Stimulated activated CD4-positive, alpha-beta T cell treated with anti-CD3 and anti-CD28 coated beads, Interleukin-15, amount 100 ng/mL, for 24 hours (primary cell): ENCODE data around the gene NPPA.
"Not testable (repeated sequence)": the region's sequence is repeated elsewhere in the genome, so short reads cannot be mapped to it uniquely, and the experiment has no call there.

Experiments
- DNase-seq: peaks from one replicate; pipeline ENCODE4 v3.0.0-alpha.2; 2020

NPPA gene

DNA sequence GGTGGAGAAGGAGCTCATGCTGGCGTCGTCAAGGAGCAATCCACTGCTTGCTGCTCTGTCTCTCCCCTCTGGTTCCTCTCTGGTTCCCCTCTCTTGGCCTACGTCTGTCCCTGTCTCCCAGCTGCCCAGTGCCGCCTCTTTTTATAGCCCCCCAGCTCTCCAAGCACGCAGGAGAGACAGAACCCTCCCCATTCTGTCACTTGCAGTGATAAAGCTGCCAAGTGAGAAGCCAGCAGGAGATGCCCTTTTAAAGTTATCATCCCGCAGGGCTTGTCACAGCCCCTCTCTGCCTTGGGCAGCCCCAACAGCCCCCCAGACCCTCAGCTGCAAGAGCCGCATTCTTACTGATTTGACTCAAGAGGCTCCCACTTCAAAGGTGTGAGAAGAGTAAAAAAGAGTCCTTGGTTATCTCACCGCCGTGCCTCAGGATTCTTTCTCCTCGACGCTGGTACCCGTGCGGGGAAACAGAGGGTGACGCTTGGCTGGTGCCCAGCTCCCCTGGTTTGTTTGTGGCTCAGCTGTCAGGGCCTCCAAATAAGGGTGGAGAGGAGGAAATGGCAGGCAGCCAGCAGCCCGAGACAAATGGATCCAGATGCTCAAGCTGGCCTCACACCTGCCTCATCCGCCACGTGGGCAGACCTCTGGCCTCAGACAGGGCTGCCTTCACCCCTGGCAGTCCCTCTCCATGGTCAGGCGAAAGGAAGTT, at the start of gene NPPA:
NPPA (minus strand) TSS at position 117 of the 706 bp plus-strand sequence; CDS start at position 18, 99 bp downstream.
- DNase-seq: no peak

DNA sequence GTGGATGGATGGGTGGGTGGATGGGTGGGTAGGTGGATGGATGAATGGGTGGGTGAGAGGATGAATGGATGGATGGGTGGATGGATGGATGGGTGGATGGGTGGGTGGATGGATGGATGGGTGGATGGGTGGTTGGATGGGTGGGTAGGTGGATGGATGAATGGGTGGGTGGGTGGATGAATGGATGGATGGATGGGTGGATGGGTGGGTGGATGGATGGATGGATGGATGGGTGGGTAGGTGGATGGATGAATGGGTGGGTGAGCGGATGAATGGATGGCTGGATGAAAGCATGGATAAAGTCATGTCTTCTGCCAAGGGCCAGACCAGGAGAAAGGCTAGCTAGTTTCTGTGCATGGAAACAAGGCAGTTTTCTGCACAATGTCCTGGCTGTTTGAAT, 46.9 kb upstream of the NPPA start:
- not testable (repeated sequence) for DNase-seq

DNA sequence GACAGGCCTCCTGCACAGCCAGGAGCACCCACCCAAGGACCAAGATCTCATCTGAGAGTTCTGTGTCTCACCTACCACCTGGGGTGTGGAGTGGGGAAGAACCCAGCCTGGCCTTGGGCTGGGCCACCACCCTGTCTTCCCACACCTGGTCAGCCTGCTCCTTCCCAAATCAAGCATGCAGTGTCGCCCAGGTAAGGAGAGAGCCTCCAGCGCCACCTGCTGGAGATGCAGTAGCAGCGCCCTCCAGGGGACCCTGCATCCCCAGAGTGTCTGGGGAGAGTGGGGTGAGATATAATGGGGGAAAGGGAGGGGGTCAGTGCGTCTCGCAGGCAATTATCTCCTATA, 46.3 kb upstream of the NPPA start:
- DNase-seq: peak; percentile 79

DNA sequence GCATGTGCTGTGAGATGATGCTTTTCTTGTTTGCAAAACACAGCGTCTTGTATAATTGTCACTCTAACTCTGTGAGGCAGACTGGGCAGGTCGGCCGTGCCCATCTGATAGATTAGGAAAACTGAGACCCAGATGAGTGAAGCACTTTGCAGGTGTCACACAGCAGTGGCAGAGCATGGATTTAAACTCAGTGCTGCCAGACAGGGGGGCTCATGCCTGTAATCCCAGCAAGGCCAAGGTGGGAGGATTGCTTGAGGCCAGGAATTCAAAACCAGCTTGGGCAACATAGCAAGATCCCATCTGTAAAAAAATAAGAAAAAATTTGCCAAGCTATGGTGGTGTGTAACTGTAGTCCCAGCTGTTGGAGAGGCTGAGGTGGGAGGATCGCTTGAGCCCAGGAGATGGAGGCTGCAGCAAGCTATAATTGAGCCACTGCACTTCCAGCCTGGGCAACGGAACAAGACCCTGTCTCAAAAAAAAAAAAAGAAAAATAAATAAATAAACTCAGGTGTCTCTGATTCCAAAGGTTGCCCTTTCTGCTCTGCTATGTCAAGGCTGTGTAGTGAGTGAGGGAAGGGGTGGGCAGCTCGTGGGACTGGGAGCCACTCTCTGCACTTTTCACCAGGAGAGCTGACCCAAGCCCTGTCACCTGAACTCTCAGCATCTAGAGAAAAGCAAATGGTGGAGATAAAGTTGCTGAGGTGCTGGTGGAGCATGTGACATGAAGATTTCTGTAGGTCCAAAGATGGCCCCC, 44.0 kb upstream of the NPPA start:
- DNase-seq: no peak

DNA sequence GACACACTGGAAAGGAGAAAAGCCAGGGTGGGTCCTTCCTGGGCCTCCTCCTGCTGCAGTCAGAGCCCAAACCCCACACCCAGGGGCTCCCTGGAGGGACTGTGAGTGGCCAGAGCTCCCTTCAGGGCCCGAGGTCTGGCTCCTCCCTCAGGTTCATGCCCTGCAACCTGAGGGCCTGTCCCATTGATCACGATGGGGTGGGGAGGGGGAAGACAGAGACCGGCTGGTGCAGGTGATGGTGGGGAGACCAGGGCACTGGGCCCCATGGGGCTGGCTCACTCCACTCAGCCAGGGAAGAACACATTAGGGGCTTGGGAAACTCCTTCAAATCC, 41.3 kb upstream of the NPPA start:
- DNase-seq: no peak

DNA sequence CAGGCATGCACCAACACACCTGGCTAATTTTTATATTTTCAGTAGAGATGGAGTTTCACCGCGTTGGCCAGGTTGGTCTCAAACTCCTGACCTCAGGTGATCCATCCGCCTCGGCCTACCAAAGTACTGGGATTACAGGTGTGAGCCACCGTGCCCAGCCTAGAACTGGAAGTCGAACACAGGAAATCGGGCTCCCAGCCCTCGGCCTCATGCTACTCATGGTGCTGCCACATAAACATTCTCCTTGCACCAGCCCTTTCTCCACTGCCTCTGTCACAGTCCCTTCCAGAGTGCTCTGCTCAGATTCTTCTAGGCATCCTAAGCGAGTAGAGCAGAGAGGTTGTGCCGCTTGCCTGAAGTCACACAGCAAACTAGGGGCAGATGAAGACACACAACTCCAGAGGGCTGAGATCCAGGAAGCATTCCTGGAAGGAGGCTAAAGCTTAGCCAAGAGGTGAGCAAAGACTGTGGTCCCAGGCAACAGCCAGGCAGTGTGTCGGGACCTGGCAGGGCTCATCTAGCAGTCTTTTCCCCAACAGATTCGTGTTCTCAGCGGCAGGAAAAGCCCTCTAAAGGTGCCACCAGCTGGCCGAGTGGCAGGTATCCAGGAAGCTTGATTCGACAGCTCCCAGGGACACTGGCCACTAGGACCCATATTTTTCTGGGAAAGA, 40.8 kb upstream of the NPPA start:
- DNase-seq: no peak

DNA sequence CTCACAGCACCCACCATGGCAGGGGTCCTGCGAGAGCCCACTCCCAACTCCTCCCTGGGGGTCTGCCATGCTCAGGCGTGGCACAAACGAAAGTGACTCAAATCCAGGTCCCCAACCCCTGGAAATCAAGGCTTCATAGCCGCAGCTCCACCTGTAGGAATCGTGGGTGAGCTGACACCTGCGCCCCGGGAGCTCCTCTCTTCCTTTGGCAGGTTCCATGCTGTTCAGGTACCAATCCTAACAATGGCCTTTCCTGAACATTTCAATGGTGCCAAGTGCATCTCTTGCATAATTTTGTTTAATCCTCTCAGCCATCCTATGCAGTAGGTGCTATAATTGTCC, 40.1 kb upstream of the NPPA start:
- no peak for DNase-seq

DNA sequence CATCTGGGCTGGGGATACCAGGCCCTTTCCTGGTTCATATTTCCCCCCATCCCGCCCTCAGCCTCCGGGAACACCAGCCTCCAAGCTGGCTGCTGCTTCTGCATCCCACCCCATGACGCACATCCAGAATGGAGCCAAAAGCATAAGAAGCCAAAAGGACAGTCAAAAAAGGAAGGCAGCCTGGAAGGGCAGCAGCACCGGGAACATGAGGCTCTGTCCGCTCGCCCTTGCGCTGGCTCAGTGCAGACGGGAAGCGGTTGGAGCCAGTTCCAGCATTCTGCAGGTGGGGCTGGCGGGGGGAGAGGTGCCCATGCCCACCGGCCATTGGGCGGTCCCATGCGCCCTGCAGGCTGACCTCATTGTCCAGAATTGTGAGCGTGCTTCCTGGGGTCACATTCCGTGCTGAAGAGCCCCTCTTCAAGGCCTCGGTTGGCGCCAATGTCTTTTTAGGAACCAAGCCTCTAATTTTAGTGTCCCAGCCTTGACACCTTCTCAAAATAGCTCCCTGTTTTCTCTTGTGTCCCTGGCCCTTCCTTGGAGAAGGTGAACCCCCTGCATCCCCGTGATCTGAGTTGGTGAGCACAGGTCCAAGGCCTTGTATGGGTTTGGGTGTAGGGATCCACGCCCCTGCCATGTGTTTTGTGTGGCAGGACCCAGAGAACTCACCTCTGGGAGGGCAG, 39.5 kb upstream of the NPPA start:
- DNase-seq: no peak

DNA sequence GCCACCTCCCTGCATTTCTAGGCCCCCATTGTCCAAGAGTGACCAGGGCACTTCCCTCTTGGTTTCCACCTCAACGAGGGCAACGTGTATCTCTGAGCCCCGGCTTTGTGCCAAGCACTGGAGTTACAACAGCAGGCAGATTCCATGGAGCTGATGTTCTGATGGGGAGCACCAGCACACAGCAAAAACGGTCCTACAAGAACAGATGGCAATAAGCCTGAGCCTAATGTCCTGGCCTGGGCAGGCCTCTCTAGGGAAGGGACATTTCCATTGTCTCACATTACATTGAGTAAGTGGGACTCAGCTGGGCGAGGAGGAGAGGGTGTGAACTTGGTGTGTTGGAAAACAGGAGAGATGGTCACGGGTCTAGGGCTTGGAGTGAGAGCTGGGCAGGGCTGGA, 38.3 kb upstream of the NPPA start:
- DNase-seq: no peak

DNA sequence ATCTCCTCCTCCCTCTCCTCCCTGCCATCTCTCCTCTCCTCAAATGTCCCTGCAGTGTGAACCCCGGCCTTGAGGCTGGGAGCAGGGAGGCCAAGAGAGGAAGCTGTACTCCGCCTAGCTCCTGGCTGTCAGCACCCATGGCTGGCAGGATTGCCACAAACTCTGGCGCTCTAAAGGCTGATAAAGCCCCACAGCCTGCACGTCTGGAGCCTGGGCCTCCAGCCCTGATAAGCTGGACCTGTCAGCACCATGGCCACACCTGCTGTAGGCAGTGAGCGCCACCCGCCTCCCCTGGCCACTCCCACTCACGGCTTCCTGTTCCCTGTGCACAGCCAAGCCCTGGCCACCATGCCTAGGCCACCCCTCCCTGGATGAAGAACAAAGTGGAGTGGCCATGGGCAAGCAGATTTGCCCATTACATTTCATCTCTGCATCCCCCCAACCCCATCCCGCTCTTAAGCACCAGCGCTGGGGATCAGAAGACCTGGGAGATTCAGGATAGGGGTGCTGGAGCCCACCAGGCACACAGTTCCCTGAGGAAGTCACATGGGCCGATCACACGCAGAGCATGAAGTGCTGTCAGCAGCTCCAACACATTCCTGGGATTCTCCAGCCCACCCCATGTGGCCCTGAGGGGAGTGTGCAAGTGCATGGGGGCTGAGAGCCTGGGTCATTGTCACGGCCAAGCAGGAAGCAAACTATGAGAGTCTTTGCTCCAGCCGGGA, 35.4 kb upstream of the NPPA start:
- peak; percentile 12 for DNase-seq

DNA sequence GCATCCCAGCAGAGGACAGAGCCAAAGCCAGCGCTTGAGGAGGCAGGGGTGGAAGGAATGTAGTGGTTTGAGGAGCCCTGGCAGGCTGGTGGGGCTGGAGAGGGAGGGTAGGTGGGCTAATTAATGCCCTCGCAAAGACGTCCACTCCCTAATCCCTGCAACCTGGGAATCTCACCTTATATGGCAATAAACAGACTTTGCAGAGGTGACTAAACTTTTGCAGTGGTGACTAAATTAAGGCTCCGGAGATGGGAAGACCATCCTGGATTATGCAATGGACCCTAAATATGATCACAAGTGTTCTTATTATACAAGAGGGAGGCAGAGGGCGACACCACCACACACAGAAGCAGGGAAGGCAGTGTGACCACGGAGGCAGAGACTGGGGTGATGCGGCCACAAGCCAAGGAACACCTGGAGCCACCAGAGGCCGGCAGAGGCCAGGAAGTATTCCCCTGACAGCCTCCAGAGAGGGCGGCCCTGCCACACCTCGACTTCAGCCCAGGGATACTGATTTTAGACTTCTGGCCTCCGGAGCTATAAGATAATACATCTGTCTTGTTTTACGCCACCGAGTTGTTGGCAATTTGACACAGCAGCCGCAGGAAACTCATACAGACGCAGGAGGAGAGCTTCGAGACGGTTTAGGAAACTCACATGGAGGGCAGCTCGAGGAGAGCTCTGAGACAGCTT, 34.3 kb upstream of the NPPA start:
- DNase-seq: no peak

DNA sequence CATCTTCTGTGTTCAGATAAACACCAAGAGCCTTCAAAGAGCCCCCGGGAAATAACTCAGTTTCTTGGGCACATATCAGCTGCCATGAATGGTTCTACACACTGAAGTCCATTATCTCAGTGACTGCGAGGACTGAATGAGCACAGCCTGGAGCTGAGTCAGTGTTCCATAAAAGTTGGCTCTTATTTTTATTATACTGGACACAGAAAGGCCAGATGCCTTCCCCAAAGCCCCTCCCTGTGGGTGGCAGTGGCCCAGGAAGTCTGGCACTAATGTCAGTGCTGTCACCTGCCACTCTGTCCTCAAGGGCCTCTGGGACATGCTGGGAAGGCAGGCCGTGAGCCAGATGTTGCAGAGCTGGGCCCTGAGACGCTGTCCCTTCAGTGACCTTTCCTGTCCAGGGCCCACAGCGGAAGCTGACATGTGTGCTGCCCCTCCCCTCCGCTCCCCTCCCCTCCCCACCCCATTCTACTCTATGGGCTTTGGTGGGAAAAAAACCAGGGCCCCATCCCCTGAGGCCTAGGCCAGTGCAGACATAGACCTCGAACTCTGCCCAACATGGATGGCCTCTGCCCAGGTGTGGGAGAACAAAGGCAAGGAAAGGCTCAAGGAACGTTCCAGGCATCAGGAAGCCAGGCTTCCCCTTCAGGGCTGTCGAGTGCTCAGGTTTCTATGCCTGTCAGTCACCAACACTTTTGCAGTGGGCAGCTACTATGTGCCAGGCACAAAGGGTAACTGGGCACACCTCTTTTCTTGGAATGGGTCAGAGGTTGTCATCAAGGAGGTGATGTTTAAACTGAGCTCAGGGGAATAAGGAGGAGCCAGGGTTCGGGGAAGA, 33.5 kb upstream of the NPPA start:
- DNase-seq: no peak

DNA sequence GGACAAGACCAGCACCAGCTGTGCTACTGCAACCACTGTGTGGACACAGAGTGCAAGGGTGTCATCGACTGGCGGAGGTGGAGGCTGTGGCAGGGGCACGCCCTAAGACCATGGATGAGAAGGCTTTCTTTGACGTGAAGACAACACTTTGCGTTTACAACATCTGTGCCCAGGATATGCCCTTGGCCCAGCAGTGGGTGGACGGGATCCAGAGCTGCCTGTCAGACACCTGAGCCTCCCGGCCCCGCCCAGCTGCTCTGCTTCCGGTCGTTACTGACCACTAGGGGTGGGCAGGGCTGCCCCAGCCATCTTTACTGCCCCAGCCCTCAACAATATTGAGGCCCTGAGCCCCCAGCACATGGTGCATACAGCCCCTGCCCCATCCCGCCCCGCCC, 32.6 kb upstream of the NPPA start:
- DNase-seq: no peak

DNA sequence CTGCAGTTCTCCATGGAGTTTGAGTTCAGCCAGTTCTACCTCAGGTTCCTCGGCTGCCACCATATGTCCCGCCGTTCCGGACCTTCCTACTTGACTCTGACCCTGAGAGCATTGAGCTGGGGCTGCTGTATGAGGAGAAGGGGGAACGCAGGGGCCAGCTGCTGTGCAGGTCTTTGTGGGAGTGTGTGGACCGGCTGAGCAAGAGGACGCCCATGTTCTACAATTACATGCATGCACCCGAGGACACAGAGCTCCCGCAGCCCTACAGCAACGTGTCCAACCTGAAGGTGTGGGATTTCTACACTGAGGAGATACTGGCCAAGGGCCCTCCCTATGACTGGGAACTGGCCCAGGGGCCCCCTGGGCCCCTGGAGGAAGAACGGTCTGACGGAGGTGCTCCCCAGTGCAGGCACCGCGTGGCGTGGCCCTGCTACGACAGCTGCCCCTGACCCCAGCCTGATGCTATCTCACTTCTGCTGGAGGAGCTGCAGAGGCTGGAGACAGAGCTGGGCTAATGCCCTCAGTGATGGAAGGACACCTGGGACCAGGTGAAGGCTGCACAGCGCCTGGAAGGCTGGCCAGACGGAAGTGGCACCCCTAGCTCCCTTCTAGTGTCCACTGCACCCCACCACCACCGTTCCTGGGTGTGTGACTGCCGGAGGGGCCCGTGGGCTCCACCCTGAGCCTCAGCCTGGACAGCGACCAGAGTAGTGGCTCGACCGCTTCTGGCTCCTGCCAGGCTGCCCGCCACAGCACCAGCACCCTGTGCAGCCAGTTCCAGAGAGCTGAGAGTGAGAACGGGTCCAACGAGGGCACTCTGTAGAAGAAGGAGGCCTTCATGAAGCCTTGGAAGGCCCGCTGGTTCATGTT, 32.0 kb upstream of the NPPA start:
- no peak for DNase-seq

DNA sequence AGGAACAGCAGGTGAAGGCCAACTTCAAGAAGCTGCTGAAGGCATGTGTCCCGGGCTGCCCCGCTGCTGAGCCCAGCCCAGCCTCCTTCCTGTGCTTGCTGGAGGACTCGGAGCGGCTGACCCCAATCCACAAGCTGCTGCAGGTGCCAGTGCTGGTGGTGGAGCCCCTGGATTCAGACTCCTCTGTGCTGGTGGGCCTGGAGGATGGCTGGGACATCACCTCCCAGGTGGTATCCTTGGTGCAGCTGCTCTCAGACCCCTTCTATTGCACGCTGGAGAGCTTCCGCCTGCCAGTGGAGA, 31.3 kb upstream of the NPPA start:
- DNase-seq: no peak

DNA sequence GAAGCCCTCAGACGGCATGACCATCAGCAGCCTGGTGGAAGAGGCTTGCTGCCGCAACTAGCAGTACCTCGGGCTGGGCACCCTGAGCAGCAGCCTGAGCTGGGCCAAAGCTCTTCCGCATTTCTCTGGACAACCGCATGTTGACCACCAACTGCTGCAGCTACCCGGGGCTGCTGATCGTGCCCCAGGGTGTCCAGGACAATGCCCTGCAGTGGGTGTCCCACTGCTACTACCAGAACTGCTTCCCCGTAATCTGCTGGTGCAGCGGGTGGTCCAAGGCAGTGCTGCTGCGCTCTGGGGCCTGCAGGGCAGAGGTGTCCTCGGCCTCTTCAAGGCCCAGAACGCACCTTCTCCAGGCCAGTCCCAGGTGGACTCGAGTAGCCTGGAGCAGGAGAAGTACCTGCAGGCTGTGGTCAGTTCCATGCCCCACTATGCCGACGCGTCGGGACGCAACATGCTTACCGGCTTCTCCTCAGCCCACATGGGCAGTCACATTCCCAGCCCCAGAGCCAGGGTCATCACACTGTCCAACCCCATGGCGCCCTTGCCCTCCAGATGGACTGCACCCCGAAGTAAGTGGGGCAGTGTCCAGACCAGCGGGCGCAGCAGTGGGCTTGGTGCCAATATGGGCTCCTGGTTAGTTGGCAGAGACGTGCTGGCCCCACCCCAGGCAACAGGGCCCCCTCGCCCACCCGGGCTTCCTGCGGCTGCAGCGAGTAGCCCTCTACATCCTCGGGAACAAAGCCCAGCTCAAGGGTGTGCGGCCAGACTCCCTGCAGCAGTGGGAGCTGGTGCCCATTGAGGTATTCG, 30.7 kb upstream of the NPPA start:
- DNase-seq: no peak

DNA sequence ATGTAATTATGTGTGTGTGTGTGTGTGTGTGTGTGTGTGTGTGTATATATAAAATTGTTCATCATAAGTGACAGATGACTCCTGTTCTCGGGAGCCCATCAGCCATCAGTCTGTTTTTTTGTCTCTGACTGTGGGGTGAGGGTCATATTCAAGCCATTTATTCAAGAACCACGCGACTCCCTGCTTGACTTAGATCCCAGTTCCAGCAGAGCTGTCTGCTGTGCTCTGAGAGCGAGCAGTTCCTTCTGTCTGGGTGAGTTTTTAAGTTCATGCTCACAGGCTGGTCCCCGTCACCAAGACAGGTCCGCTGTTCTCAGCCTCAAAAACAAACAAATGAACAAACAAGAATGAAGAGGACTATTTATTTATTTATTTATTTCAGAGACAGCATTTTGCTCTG, 29.5 kb upstream of the NPPA start:
- no peak for DNase-seq

DNA sequence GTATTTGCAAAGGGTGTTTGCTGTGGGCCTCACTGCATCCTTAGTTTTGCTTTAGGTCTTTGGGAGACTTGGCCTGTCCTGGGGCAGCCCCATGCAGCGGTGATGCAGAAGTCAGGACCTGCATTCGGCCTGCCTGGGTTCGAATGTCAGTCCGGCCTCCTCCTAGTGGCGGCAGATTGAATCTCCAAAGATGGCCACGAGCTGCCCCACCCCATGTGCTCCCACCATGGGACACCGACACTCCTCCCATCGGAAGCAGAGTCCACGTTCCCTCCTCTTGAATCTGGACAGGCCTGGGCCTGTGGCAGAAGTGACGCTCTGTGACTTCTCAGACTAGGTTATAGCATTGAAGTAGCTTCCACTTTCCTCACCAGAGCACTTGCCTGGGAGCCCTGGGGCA, 27.5 kb upstream of the NPPA start:
- no peak for DNase-seq

DNA sequence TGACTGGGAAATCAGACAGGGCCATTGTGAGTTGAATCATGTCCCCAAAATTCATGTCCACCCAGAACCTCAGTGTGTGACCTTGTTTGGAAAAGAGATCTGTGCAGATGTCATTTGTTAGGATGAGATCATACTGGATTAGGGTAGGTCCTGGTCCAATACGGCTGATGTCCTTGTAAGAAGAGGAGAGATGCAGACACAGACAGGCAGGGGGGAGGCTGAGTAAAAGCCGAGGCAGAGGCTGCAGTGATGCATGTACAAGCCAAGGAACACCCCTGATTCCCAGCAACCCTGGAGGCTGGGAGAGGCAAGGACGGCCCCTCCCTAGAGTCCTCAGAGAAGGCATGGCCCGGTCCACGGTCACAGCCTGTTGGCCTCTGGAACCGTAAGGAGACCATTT, 27.0 kb upstream of the NPPA start:
- DNase-seq: no peak

DNA sequence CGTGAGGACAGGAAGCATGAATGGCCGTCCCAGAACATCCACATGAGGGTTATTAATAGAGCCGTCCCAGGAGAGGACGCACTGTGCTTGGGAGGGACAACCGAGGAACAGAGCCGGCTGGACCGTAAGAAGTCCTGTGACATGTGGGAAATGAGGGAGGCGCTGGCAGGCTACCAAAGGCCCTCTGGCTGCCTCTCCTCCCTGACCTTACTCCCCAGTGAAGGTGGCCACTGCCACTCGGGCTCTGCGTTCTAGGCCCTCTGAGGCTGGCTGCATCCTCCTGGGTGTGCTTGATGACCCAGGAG, 26.6 kb upstream of the NPPA start:
- no peak for DNase-seq
